Measurements from ENCODE around the gene PGBD5.

Gene PGBD5

GRCh38 chr1:230390371-230390770, 35.8 kb downstream of the PGBD5 start:
- no peak for DNase-seq (ENCODE audit: low spot score)
- TF ChIP-seq, protein P1, sequence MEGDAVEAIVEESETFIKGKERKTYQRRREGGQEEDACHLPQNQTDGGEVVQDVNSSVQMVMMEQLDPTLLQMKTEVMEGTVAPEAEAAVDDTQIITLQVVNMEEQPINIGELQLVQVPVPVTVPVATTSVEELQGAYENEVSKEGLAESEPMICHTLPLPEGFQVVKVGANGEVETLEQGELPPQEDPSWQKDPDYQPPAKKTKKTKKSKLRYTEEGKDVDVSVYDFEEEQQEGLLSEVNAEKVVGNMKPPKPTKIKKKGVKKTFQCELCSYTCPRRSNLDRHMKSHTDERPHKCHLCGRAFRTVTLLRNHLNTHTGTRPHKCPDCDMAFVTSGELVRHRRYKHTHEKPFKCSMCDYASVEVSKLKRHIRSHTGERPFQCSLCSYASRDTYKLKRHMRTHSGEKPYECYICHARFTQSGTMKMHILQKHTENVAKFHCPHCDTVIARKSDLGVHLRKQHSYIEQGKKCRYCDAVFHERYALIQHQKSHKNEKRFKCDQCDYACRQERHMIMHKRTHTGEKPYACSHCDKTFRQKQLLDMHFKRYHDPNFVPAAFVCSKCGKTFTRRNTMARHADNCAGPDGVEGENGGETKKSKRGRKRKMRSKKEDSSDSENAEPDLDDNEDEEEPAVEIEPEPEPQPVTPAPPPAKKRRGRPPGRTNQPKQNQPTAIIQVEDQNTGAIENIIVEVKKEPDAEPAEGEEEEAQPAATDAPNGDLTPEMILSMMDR (IDR thresholded peaks at IDR 0.05): no peak
- no peak overlapping the region for H3K27ac ChIP-seq
- no peak overlapping the region for H3K4me3 ChIP-seq

DNA sequence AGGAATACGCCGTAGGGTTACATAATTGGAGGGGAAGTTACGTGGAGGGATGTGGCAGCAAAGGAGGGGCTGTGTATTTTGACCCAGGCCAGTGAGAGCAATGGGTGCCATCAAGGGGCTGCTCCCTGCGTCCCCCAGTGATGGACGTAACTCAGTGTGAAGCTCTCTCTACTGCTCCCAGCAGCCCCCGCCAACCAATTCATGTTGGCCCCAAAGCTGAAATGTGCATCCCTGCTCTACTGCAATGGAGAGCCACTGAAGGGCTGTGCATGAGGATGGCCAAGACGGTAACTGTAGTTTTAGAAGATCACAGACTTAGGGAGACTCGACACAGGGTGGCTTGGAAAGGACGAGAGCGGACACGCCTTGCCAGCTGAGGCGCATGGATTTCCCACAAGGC, 38.3 kb downstream of the PGBD5 start:
- Histone ChIP-seq H3K27ac (no peak overlapping the region), H3K4me3 (no peak overlapping the region)
- DNase-seq (ENCODE audit: low spot score): no peak
- TF ChIP-seq, protein P1 (IDR thresholded peaks at IDR 0.05): no peak

DNA sequence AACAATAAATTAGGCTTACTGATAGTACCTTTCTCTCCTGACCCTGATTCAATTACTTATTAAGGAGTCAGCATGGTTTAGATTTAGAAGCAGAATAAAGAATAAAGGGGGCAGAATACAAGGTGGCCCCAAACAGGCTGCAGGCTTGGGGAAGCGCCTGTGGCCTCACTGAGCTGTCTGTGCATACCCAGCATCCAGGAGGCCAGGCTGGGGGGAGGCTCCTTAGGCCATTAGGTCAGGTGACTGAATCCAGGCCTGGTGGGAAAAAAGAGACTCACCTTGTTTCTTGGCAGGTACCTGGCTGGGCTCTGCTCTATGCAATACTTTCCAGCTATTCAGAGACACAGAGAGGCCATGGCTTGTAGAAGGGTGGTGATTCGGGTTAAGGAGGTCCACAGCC, 38.8 kb downstream of the PGBD5 start:
- TF ChIP-seq, protein P1 (IDR thresholded peaks at IDR 0.05): no peak
- DNase-seq (ENCODE audit: low spot score): no peak
- no peak overlapping the region for H3K27ac ChIP-seq
- no peak overlapping the region for H3K4me3 ChIP-seq

DNA sequence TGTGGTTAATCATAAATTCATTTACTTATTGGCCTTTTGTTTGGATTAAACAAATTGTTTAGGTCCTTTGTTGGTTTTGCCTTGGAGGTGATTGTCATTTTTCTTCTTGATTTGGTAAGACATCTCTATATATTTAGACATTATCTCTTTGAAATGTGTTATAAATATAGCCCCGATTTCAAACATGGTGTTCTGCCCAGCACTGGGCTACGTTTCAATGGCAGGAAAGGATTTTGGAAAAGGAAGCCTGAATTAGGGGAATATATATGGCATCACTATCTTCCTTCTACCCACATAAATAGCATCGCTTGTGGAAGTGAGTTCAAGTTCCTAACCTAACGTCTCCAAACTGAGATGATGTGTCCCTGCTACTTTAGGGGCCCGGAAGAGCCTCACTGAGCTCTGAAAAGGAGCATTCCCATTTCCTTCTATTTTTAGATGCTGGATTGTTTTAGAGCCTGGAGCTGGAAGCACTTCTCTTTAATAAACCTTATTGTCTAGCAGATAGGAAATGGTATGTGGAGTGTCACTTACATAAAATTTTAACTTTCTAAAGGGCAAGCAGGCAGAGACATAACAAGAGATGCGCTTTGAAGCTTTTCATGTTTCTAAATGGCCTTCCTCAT, 39.4 kb downstream of the PGBD5 start:
- TF ChIP-seq, protein P1 (IDR thresholded peaks at IDR 0.05): no peak
- DNase-seq (ENCODE audit: low spot score): no peak
- Histone ChIP-seq H3K4me3 (no peak overlapping the region), H3K27ac (no peak overlapping the region)

DNA sequence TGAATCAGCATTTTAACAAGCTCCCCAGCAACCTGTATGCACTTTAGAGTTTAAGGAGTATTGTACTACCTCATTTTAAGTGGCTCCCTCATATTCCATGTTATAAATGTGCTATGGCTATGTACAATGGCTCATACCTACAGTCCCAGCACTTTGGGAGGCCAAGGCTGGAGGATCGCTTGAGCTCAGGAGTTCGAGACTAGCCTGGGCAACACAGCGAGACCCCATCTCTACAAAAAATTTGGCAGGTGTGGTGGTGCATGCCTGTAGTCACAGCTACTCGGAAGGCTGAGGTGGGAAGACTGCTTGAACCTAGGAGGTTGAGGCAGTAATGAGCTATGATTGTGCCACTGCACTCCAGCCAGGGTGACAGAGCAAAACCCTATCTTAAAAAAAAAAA, 40.2 kb downstream of the PGBD5 start:
- no peak for DNase-seq (ENCODE audit: low spot score)
- Histone ChIP-seq H3K27ac (no peak overlapping the region), H3K4me3 (no peak overlapping the region)
- TF ChIP-seq, protein P1 (IDR thresholded peaks at IDR 0.05): no peak

DNA sequence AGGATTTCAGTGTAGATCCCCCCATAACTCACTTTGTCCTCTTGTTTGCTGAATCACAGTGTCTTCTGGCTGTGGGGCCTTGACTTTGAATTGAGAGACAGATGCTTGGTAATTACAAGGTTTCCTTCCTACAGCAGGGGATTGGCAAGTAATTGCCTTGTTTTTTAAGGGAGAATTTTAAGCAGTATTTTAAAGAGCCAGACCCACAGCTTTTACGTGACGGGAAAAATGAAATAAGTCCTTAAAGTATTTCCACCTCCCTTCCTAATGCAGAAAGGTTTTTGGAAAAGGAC, 41.0 kb downstream of the PGBD5 start:
- Histone ChIP-seq H3K4me3 (no peak overlapping the region), H3K27ac (no peak overlapping the region)
- DNase-seq (ENCODE audit: low spot score): no peak
- TF ChIP-seq, protein P1 (IDR thresholded peaks at IDR 0.05): no peak

GRCh38 chr1:230384380-230385157, 41.6 kb downstream of the PGBD5 start:
- DNase-seq (ENCODE audit: low spot score): no peak
- H3K4me3 ChIP-seq: no peak overlapping the region
- H3K27ac ChIP-seq: no peak overlapping the region
- TF ChIP-seq, protein P1 (IDR thresholded peaks at IDR 0.05): no peak

Measured in coronary artery (tissue), 2 donors.